HL-60 (cell line): Measurements from ENCODE around the gene FSTL5.

Experiments
- POLR2AphosphoS5 ChIP-seq: IDR thresholded peaks from 2 replicates; pipeline ENCODE4 v1.6.1; 2012; ENCODE audit warnings: low read depth
- TF ChIP-seq, protein P1 (sequence below): IDR thresholded peaks from one replicate; pipeline ENCODE4 v1.5.1; 2011; ENCODE audit warnings: low read length, control low read depth, inconsistent platforms; ENCODE audit not compliant: insufficient read depth

DNA sequence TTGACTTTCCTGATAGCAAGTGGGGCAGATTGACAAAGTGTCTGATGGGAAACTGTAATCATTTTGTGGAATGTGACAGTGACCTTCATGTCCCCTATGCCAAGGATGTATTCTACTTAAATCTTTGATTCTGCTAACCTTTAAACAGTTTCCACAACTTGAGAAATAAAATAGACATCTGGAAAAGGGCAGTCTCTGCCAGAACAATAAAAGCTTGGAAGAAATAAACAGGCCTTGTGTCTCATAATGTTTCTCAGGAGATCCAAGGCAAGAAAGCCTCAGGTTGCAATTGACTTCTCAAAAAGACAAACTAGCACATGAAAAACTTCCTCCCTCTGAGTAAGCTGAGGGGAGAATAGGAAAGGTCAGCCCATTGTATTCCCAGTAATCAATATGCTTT lies 174.9 kb downstream of the FSTL5 start:
- TF ChIP-seq, protein P1, sequence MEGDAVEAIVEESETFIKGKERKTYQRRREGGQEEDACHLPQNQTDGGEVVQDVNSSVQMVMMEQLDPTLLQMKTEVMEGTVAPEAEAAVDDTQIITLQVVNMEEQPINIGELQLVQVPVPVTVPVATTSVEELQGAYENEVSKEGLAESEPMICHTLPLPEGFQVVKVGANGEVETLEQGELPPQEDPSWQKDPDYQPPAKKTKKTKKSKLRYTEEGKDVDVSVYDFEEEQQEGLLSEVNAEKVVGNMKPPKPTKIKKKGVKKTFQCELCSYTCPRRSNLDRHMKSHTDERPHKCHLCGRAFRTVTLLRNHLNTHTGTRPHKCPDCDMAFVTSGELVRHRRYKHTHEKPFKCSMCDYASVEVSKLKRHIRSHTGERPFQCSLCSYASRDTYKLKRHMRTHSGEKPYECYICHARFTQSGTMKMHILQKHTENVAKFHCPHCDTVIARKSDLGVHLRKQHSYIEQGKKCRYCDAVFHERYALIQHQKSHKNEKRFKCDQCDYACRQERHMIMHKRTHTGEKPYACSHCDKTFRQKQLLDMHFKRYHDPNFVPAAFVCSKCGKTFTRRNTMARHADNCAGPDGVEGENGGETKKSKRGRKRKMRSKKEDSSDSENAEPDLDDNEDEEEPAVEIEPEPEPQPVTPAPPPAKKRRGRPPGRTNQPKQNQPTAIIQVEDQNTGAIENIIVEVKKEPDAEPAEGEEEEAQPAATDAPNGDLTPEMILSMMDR: no peak
- no peak for TF ChIP-seq POLR2AphosphoS5
